Prostate gland (tissue), 2 donors: ENCODE data around the gene POLR2J3.
"Not testable (repeated sequence)": the region's sequence is repeated elsewhere in the genome, so short reads cannot be mapped to it uniquely, and the experiment has no call there.

Experiments used
- CTCF ChIP-seq, 4 experiments: fragments of 200-600 bp in 2 of 4; fragments of 450-650 bp in 2 of 4; sonication (generic) in 2 of 4; IDR thresholded peaks; 1 replicate in 3 of 4; 2 replicates in 1 of 4; pipeline ENCODE4 v1.5.1; 2016 to 2019; ENCODE audit warnings: antibody characterized with exemption in 4 of 4, mild to moderate bottlenecking in 2 of 4, moderate library complexity in 2 of 4
- POLR2A ChIP-seq: fragments of 450-650 bp; IDR thresholded peaks from one replicate; pipeline ENCODE4 v1.6.1; 2016; ENCODE audit warnings: antibody characterized with exemption, mild to moderate bottlenecking
- POLR2AphosphoS5 ChIP-seq: sonication (generic); formaldehyde crosslinking; IDR thresholded peaks from one replicate; pipeline ENCODE4 v1.6.1; 2017; ENCODE audit warnings: antibody characterized with exemption

- not testable (repeated sequence) for TF ChIP-seq CTCF (IDR thresholded peaks at IDR 0.05); POLR2A; POLR2AphosphoS5
Measured at GRCh38 chr7:102545288-102545687, 27.1 kb downstream of the POLR2J3 start.
